Esophagus muscularis mucosa (tissue), 3 donors: ENCODE results near the gene OR8G5.

ENCODE experiments used
- CTCF ChIP-seq, 3 experiments: fragments of 200-600 bp in 2 of 3; fragments of 450-650 bp in 1 of 3; sonication (generic) in 2 of 3; IDR thresholded peaks; one replicate each; pipeline ENCODE4 v1.5.1; 2017 to 2019; ENCODE audit warnings: antibody characterized with exemption in 3 of 3, mild to moderate bottlenecking in 2 of 3, moderate library complexity in 1 of 3
- EP300 ChIP-seq: sonication (generic); formaldehyde crosslinking; IDR thresholded peaks from one replicate; pipeline ENCODE4 v1.6.1; 2017; ENCODE audit warnings: antibody characterized with exemption

GRCh38 chr11:124315052-124315451 lies 58.9 kb downstream of the OR8G5 start:
- TF ChIP-seq CTCF (IDR thresholded peaks at IDR 0.05) (no peak), EP300 (no peak)
